H9 (cell line): ENCODE results near the gene HBZ. TPM values are rescaled to one million over a fixed set of nuclear protein-coding genes. Genes with fewer than 3 reads are reported as not detected.
A peak's percentile ranks its signal among the peaks of the same experiment; 100 is the strongest.
"Not testable (repeated sequence)": the region's sequence is repeated elsewhere in the genome, so short reads cannot be mapped to it uniquely, and the experiment has no call there.

Experiments
- DNase-seq: peaks from one replicate; pipeline ENCODE4 v3.0.0-alpha.2; 2017
- H2AFZ ChIP-seq: one replicate; pipeline ENCODE4 v1.6.1; 2013; ENCODE audit warnings: mild to moderate bottlenecking, low read length, control low read depth, moderate library complexity
- H2AK5ac ChIP-seq: 2 replicates; pipeline ENCODE4 v1.6.1; 2013; ENCODE audit warnings: low read length, control low read depth, mixed read lengths; ENCODE audit not compliant: insufficient read length
- H2BK120ac ChIP-seq: one replicate; pipeline ENCODE4 v1.6.1; 2013; ENCODE audit warnings: low read depth, mild to moderate bottlenecking, low read length, control low read depth, inconsistent platforms; ENCODE audit not compliant: poor library complexity, severe bottlenecking
- H2BK12ac ChIP-seq: 2 replicates; pipeline ENCODE4 v1.6.1; 2013; ENCODE audit warnings: low read length, control low read depth, mixed read lengths, low read depth; ENCODE audit not compliant: insufficient read length
- H2BK15ac ChIP-seq: 2 replicates; pipeline ENCODE4 v1.6.1; 2013; ENCODE audit warnings: low read depth, low read length, control low read depth
- H2BK20ac ChIP-seq: one replicate; pipeline ENCODE4 v1.6.1; 2013; ENCODE audit warnings: low read depth, mild to moderate bottlenecking, low read length, control low read depth, inconsistent platforms; ENCODE audit not compliant: poor library complexity, severe bottlenecking
- H2BK5ac ChIP-seq: 2 replicates; pipeline ENCODE4 v1.6.1; 2013; ENCODE audit warnings: low read length, control low read depth, mixed read lengths; ENCODE audit not compliant: insufficient read length
- H3K14ac ChIP-seq: 2 replicates; pipeline ENCODE4 v1.6.1; 2013; ENCODE audit warnings: low read length, control low read depth; ENCODE audit not compliant: insufficient read depth
- H3K18ac ChIP-seq: 2 replicates; pipeline ENCODE4 v1.6.1; 2013; ENCODE audit warnings: low read depth, mild to moderate bottlenecking, mixed read lengths, low read length, control low read depth; ENCODE audit not compliant: insufficient read length
- H3K23ac ChIP-seq: 2 replicates; pipeline ENCODE4 v1.6.1; 2013; ENCODE audit warnings: low read length, control low read depth, mixed read lengths, low read depth; ENCODE audit not compliant: insufficient read length
- H3K23me2 ChIP-seq: 2 replicates; pipeline ENCODE4 v1.6.1; 2013; ENCODE audit warnings: low read depth, mild to moderate bottlenecking, mixed read lengths, low read length, control low read depth; ENCODE audit not compliant: insufficient read length, poor library complexity, severe bottlenecking
- H3K27ac ChIP-seq: 2 replicates; pipeline ENCODE4 v1.5.1; 2013; ENCODE audit warnings: low read length, control low read depth, mixed read lengths, low read depth; ENCODE audit not compliant: insufficient read length
- H3K27me3 ChIP-seq: 2 replicates; pipeline ENCODE4 v1.6.1; 2013; ENCODE audit warnings: low read length, control low read depth, inconsistent platforms; ENCODE audit not compliant: insufficient read depth
- H3K4ac ChIP-seq: 2 replicates; pipeline ENCODE4 v1.6.1; 2013; ENCODE audit warnings: low read depth, mild to moderate bottlenecking, control low read depth, inconsistent platforms, low read length, moderate library complexity
- H3K4me1 ChIP-seq: 2 replicates; pipeline ENCODE4 v1.6.1; 2013; ENCODE audit warnings: low read length, control low read depth, inconsistent platforms; ENCODE audit not compliant: insufficient read depth
- H3K4me2 ChIP-seq: 2 replicates; pipeline ENCODE4 v1.6.1; 2013; ENCODE audit warnings: low read length, control low read depth, mixed read lengths; ENCODE audit not compliant: insufficient read length, insufficient read depth
- H3K56ac ChIP-seq: 2 replicates; pipeline ENCODE4 v1.6.1; 2013; ENCODE audit warnings: low read depth, mild to moderate bottlenecking, mixed read lengths, low read length, control low read depth; ENCODE audit not compliant: insufficient read length
- H3K79me1 ChIP-seq: 2 replicates; pipeline ENCODE4 v1.6.1; 2013; ENCODE audit warnings: low read depth, mild to moderate bottlenecking, moderate library complexity, low read length, control low read depth, inconsistent platforms; ENCODE audit not compliant: insufficient read depth, poor library complexity, severe bottlenecking
- H3K79me2 ChIP-seq: 2 replicates; pipeline ENCODE4 v1.6.1; 2013; ENCODE audit warnings: low read length, control low read depth, inconsistent platforms; ENCODE audit not compliant: insufficient read depth
- H3K9ac ChIP-seq: 2 replicates; pipeline ENCODE4 v1.6.1; 2013; ENCODE audit warnings: low read length, control low read depth, mixed read lengths; ENCODE audit not compliant: insufficient read length; ENCODE audit errors: extremely low read depth
- H3K9me3 ChIP-seq: one replicate; pipeline ENCODE4 v1.6.1; 2013; ENCODE audit warnings: low read depth, low read length, inconsistent platforms; ENCODE audit not compliant: control insufficient read depth
- H3T11ph ChIP-seq: one replicate; pipeline ENCODE4 v1.6.1; 2013; ENCODE audit warnings: mild to moderate bottlenecking, low read length, control low read depth, inconsistent platforms
- H4K20me1 ChIP-seq: one replicate; pipeline ENCODE4 v1.6.1; 2013; ENCODE audit not compliant: control insufficient read depth, insufficient read length, insufficient read depth
- H4K5ac ChIP-seq: 2 replicates; pipeline ENCODE4 v1.6.1; 2013; ENCODE audit warnings: low read depth, mild to moderate bottlenecking, mixed read lengths, low read length, control low read depth; ENCODE audit not compliant: insufficient read length
- H4K8ac ChIP-seq: replicated peaks from 2 replicates; pipeline ENCODE4 v1.6.1; 2013; ENCODE audit warnings: low read length, control low read depth, mixed read lengths, low read depth; ENCODE audit not compliant: insufficient read length
- H4K91ac ChIP-seq: 2 replicates; pipeline ENCODE4 v1.6.1; 2013; ENCODE audit warnings: low read depth, mild to moderate bottlenecking, moderate library complexity, mixed read lengths, low read length, control low read depth; ENCODE audit not compliant: insufficient read length
- H3K27ac Mint-ChIP-seq, 3 experiments: 2 replicates in 2 of 3; 3 replicates in 1 of 3; pipeline ENCODE4 v1.8.0; 2020 to 2021; ENCODE audit warnings: mixed read lengths in 3 of 3, mild to moderate bottlenecking in 1 of 3, moderate library complexity in 1 of 3
- H3K27me3 Mint-ChIP-seq: 2 replicates; pipeline ENCODE4 v1.8.0; 2021; ENCODE audit warnings: low read depth, mild to moderate bottlenecking, moderate library complexity, mixed read lengths
- H3K36me3 Mint-ChIP-seq, 3 experiments: 2 replicates in 2 of 3; 3 replicates in 1 of 3; pipeline ENCODE4 v1.8.0; 2020 to 2021; ENCODE audit warnings: low read depth in 3 of 3, mixed read lengths in 3 of 3; ENCODE audit not compliant: insufficient read depth in 1 of 3
- H3K4me1 Mint-ChIP-seq, 2 experiments: 2 replicates each; pipeline ENCODE4 v1.8.0; 2020; ENCODE audit warnings: mixed read lengths in 2 of 2
- H3K4me3 Mint-ChIP-seq, 2 experiments: 2 replicates in 1 of 2; 3 replicates in 1 of 2; pipeline ENCODE4 v1.8.0; 2020 to 2021; ENCODE audit warnings: mild to moderate bottlenecking in 2 of 2, mixed read lengths in 2 of 2, moderate library complexity in 1 of 2
- H3K9me3 Mint-ChIP-seq, 2 experiments: 2 replicates in 1 of 2; 3 replicates in 1 of 2; pipeline ENCODE4 v1.8.0; 2020; ENCODE audit warnings: mild to moderate bottlenecking in 2 of 2, mixed read lengths in 2 of 2, moderate library complexity in 1 of 2
- WGBS: extraction: QIAGEN DNeasy Blood & Tissue Kit; methylation state at CpG from one replicate; pipeline ENCODE4 v1.1.7; 2013; ENCODE audit warnings: missing lambda C conversion rate, low lambda C conversion rate, mixed read lengths; ENCODE audit not compliant: insufficient read length; ENCODE audit errors: extremely low coverage; 5-methylcytosine and 5-hydroxymethylcytosine counted together
- total RNA-seq: library from RNA; stranded (reverse); gene quantifications from 2 replicates; pipeline ENCODE4 v1.2.1, GENCODE V29; 2021
- TF ChIP-seq, protein P1 (sequence below): fragments of 200-600 bp; sonication (generic); conservative IDR thresholded peaks from 3 replicates; pipeline ENCODE4 v1.8.0; 2021; ENCODE audit warnings: antibody characterized with exemption, mild to moderate bottlenecking

Gene HBZ
- total RNA-seq, 1 experiment from 2014 or later = not detected

DNA sequence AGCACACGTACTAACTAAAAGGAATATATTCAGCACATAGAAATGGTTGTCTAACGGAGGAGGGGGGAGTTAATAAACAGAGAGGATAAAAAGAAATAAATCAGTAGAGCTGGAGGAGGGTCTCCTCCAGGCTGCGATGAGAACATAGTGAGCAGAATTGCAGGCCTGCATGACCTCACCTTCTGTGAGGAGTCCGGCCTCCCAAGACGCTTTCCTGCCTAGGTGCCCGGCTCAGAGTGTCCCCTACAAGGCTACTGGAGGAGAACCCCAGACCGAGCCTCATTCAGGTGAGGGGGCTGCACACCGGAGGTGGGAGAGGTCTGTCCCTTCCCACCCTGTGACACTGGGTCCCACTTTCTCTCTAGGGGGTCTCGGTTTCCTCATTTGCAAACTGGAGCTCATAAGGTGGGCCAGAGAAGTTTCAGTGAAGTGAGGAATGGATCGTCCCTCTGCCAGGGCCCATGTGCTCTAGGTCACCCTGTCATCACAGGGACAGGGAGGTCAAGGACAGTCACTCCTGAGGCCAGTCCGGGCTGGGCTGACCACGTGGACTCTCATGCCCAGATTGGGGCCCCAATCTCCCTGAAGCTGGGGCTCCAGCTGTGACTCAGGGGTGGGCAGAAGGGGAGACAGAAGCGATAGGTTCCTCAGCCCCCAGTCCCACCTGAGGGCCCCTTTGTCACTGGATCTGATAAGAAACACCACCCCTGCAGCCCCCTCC, 10.0 kb downstream of the HBZ start:
- Histone ChIP-seq H3K18ac (no peak overlapping the region), H3K79me1 (no peaks in the 10 kb centered on the region), H3T11ph (no peak overlapping the region), H2AFZ (no peak overlapping the region), H3K4me2 (no peak overlapping the region), H3K14ac (no peak overlapping the region), H4K8ac (no peak overlapping the region), H3K4me1 (no peaks in the 10 kb centered on the region), H3K27ac (no peak overlapping the region), H3K56ac (no peak overlapping the region), H3K4ac (no peak overlapping the region), H2BK15ac (no peak overlapping the region), H2BK12ac (no peak overlapping the region), H3K23me2 (peaks cover 8% of the 10 kb centered on the region), H4K20me1 (no peaks in the 10 kb centered on the region), H2AK5ac (no peak overlapping the region), H2BK20ac (no peak overlapping the region), H4K91ac (no peak overlapping the region), H2BK120ac (no peak overlapping the region), H3K23ac (no peak overlapping the region), H3K9me3 (no peaks in the 10 kb centered on the region), H3K9ac (no peak overlapping the region), H3K27me3 (peaks cover 24% of the 10 kb centered on the region), H2BK5ac (no peak overlapping the region), H3K79me2 (no peaks in the 10 kb centered on the region), H4K5ac (no peak overlapping the region)
- no peak overlapping the region for H3K4me3 Mint-ChIP-seq
- WGBS = 100% methylated on average over 1 of the region's 13 CpGs
- H3K27ac Mint-ChIP-seq = no peak overlapping the region
- H3K4me1 Mint-ChIP-seq = peaks cover 11 to 20% of the 10 kb centered on the region in 2 experiments
- no peak for DNase-seq
- H3K9me3 Mint-ChIP-seq = no peaks in the 10 kb centered on the region
- peaks cover 69% of the 10 kb centered on the region for H3K27me3 Mint-ChIP-seq
- TF ChIP-seq, protein P1, sequence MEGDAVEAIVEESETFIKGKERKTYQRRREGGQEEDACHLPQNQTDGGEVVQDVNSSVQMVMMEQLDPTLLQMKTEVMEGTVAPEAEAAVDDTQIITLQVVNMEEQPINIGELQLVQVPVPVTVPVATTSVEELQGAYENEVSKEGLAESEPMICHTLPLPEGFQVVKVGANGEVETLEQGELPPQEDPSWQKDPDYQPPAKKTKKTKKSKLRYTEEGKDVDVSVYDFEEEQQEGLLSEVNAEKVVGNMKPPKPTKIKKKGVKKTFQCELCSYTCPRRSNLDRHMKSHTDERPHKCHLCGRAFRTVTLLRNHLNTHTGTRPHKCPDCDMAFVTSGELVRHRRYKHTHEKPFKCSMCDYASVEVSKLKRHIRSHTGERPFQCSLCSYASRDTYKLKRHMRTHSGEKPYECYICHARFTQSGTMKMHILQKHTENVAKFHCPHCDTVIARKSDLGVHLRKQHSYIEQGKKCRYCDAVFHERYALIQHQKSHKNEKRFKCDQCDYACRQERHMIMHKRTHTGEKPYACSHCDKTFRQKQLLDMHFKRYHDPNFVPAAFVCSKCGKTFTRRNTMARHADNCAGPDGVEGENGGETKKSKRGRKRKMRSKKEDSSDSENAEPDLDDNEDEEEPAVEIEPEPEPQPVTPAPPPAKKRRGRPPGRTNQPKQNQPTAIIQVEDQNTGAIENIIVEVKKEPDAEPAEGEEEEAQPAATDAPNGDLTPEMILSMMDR = no peak
- H3K36me3 Mint-ChIP-seq = no peaks in the 10 kb centered on the region

DNA sequence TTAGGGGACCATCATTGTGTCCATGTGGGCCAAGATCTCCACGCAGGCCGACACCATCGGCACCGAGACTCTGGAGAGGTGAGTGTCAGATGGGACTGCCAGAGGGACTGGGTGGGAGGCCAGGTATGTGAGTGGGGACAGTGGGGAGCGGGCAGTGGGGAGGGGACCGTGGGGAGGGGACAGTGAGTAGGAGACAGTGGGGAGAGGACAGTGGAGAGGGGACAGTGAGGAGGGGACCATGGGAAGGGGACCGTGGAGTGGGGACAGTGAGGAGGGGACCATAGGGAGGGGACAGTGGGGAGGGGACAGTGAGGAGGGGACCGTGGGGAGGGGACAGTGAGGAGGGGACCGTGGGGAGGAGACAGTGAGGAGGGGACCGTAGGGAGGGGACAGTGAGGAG, 10.7 kb downstream of the HBZ start:
- not testable (repeated sequence) for H3K4me2 ChIP-seq, H3K23me2 ChIP-seq, H3K4ac ChIP-seq, H3K14ac ChIP-seq, H3K9me3 Mint-ChIP-seq, H2BK20ac ChIP-seq, H4K20me1 ChIP-seq, H3K79me1 ChIP-seq, H2AK5ac ChIP-seq, H3K4me1 ChIP-seq, H4K8ac ChIP-seq, H2BK12ac ChIP-seq, H3K9me3 ChIP-seq, H4K5ac ChIP-seq, H2AFZ ChIP-seq, H3K79me2 ChIP-seq, H2BK5ac ChIP-seq, H3K23ac ChIP-seq, H3K27ac ChIP-seq, H4K91ac ChIP-seq, H2BK15ac ChIP-seq, H3K27ac Mint-ChIP-seq, H3K56ac ChIP-seq, H2BK120ac ChIP-seq, H3T11ph ChIP-seq, H3K18ac ChIP-seq, H3K36me3 Mint-ChIP-seq, DNase-seq, H3K9ac ChIP-seq
- WGBS = no CpG with 5 or more reads among the region's 10 CpGs
- peaks cover 11 to 20% of the 10 kb centered on the region in 2 experiments for H3K4me1 Mint-ChIP-seq
- peaks cover 29% of the 10 kb centered on the region for H3K27me3 ChIP-seq
- peak overlapping the region in 1 of 2 experiments; percentile 35; a peak in 1 of 5 replicates for H3K4me3 Mint-ChIP-seq
- H3K27me3 Mint-ChIP-seq = peaks cover 69% of the 10 kb centered on the region
